Cardiac fibroblast (primary cell): Measurements from ENCODE around the gene GPLD1.

Source experiments
- DNase-seq, 2 donors: peaks; one replicate each; pipeline versions ENCODE4 v3.0.0 to v3.0.0-alpha.2; 2010; ENCODE audit warnings: low read depth in 2 of 2
- H3K4me3 ChIP-seq, 2 donors: replicated peaks in 1 of 2; 1 replicate in 1 of 2; 2 replicates in 1 of 2; pipeline ENCODE4 v1.5.1; 2011; ENCODE audit warnings: low read depth in 2 of 2, low read length in 2 of 2, mild to moderate bottlenecking in 2 of 2, moderate library complexity in 1 of 2
- CTCF ChIP-seq: IDR thresholded peaks from one replicate; pipeline ENCODE4 v1.5.1; 2011; ENCODE audit warnings: low read depth, mild to moderate bottlenecking, low read length, inconsistent platforms

The GPLD1 gene

GRCh38 chr6:24476631-24477030 lies 12.7 kb downstream of the GPLD1 start:
- no peak for DNase-seq
- TF ChIP-seq CTCF, result no peak
- no peak overlapping the region for H3K4me3 ChIP-seq

GRCh38 chr6:24472181-24472580 lies 17.2 kb downstream of the GPLD1 start:
- TF ChIP-seq CTCF, result no peak
- no peak overlapping the region for H3K4me3 ChIP-seq
- no peak for DNase-seq

- TF ChIP-seq CTCF, result no peak
- DNase-seq, result no peak
- H3K4me3 ChIP-seq, result no peak overlapping the region
These were observed 19.6 kb downstream of the GPLD1 start for GRCh38 chr6:24469811-24470210.

GRCh38 chr6:24464253-24465038 lies 24.9 kb downstream of the GPLD1 start:
- no peak for TF ChIP-seq CTCF
- no peak overlapping the region for H3K4me3 ChIP-seq
- no peak for DNase-seq

GRCh38 chr6:24460966-24461365 lies 28.4 kb downstream of the GPLD1 start:
- TF ChIP-seq CTCF, result no peak
- no peak overlapping the region for H3K4me3 ChIP-seq
- no peak for DNase-seq

GRCh38 chr6:24458941-24459340 lies 30.4 kb downstream of the GPLD1 start:
- TF ChIP-seq CTCF, result no peak
- no peak for DNase-seq
- H3K4me3 ChIP-seq, result no peak overlapping the region

GRCh38 chr6:24458134-24458533 lies 31.2 kb downstream of the GPLD1 start:
- TF ChIP-seq CTCF, result no peak
- no peak overlapping the region for H3K4me3 ChIP-seq
- peak in 1 of 2 donors; percentile 5 for DNase-seq
